DND-41 (cell line): ENCODE measurements around the gene SPC24.

ENCODE experiments used
- ATAC-seq: fragments of 200-7000 bp; cut with Tn5 transposase; 3 replicates; pipeline ENCODE4 v1.9.1; 2021; ENCODE audit warnings: low read depth; ENCODE audit not compliant: insufficient read depth
- DNase-seq: peaks from one replicate; pipeline ENCODE4 v3.0.0-alpha.2; 2020
- H2AFZ ChIP-seq: 2 replicates; pipeline ENCODE4 v1.6.0; 2012; ENCODE audit warnings: low read depth, low read length
- H3K27ac ChIP-seq: 2 replicates; pipeline ENCODE4 v1.5.1; 2012; ENCODE audit warnings: low read length, inconsistent platforms
- H3K27me3 ChIP-seq: fragments of 200-600 bp; sonication (generic); 2 replicates; pipeline ENCODE4 v1.6.0; 2012; ENCODE audit warnings: low read length, mild to moderate bottlenecking, inconsistent platforms; ENCODE audit not compliant: insufficient read depth, poor library complexity
- H3K36me3 ChIP-seq: 2 replicates; pipeline ENCODE4 v1.5.1; 2012; ENCODE audit warnings: low read length, inconsistent platforms; ENCODE audit not compliant: insufficient read depth
- H3K4me1 ChIP-seq: 2 replicates; pipeline ENCODE4 v1.5.1; 2012; ENCODE audit warnings: mild to moderate bottlenecking, low read length; ENCODE audit not compliant: insufficient read depth
- H3K4me2 ChIP-seq: 2 replicates; pipeline ENCODE4 v1.6.0; 2012; ENCODE audit warnings: mild to moderate bottlenecking, moderate library complexity, low read length, inconsistent platforms; ENCODE audit not compliant: insufficient read depth
- H3K4me3 ChIP-seq, 2 experiments: fragments of 200-600 bp in 1 of 2; shearing (Covaris generic) in 1 of 2; 2 replicates each; pipeline ENCODE4 v1.5.1; 2012 to 2016; ENCODE audit warnings: inconsistent platforms in 2 of 2, low read length in 2 of 2, mild to moderate bottlenecking in 2 of 2, low read depth in 1 of 2, moderate library complexity in 1 of 2
- H3K79me2 ChIP-seq: 2 replicates; pipeline ENCODE4 v1.6.0; 2012; ENCODE audit warnings: low read length, inconsistent platforms; ENCODE audit not compliant: insufficient read depth
- H3K9ac ChIP-seq: 2 replicates; pipeline ENCODE4 v1.6.0; 2012; ENCODE audit warnings: low read depth, mild to moderate bottlenecking, inconsistent platforms, low read length, moderate library complexity
- H3K9me3 ChIP-seq: 2 replicates; pipeline ENCODE4 v1.5.1; 2012; ENCODE audit warnings: low read length, moderate library complexity, mild to moderate bottlenecking, inconsistent platforms; ENCODE audit not compliant: insufficient read depth, severe bottlenecking
- H4K20me1 ChIP-seq: 2 replicates; pipeline ENCODE4 v1.6.0; 2012; ENCODE audit warnings: low read length; ENCODE audit not compliant: insufficient read depth
- EZH2 ChIP-seq: IDR thresholded peaks from 3 replicates; pipeline ENCODE4 v1.6.1; 2012; ENCODE audit warnings: borderline replicate concordance, low read depth, mild to moderate bottlenecking, moderate library complexity, low read length, inconsistent platforms; ENCODE audit not compliant: severe bottlenecking
- TF ChIP-seq, protein P1 (sequence below): IDR thresholded peaks from 2 replicates; pipeline ENCODE4 v1.5.1; 2012; ENCODE audit warnings: borderline replicate concordance, low read length, moderate library complexity, mild to moderate bottlenecking; ENCODE audit not compliant: poor library complexity, severe bottlenecking; ENCODE audit errors: extremely low read depth

Gene SPC24

DNA sequence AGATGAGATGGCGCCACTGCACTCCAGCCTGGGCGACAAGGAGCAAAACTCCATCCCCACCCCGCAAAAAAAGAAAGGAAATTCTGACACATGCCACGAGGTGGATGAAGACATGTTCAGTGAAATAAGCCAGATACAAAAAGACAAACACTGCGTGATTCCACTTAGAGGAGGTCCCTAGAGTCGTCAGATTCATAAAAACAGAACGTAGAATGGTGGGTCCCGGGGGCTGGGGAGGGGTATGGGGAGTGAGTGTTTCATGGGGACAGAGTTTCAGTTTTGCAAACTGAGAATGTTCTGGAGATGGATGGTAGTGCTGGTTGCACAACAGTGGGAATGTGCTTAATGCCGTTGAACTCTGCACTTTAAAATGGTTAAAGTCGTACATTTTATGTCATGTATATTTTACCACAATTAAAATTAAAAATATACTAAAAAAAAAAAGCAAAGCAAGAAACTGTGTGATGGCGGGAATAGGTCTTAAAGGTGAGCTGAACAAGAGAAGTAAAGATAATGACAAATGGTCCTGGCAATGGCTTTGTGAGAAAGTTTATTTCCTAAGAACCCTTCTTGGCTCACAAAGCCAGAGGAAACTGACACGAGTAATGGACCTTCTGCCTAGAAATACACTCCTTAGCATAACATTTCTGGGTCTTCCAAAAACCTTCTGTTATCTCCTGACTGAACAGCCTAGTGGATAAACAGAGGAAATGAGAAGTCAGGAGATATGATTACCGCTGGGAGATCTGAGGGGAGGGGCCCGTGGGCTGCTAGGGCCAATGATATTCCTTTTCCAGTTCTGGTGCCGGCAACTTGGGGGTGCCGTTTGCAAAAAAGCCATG, 4.2 kb upstream of the SPC24 start:
- no peak overlapping the region for H3K4me2 ChIP-seq
- TF ChIP-seq, protein P1, sequence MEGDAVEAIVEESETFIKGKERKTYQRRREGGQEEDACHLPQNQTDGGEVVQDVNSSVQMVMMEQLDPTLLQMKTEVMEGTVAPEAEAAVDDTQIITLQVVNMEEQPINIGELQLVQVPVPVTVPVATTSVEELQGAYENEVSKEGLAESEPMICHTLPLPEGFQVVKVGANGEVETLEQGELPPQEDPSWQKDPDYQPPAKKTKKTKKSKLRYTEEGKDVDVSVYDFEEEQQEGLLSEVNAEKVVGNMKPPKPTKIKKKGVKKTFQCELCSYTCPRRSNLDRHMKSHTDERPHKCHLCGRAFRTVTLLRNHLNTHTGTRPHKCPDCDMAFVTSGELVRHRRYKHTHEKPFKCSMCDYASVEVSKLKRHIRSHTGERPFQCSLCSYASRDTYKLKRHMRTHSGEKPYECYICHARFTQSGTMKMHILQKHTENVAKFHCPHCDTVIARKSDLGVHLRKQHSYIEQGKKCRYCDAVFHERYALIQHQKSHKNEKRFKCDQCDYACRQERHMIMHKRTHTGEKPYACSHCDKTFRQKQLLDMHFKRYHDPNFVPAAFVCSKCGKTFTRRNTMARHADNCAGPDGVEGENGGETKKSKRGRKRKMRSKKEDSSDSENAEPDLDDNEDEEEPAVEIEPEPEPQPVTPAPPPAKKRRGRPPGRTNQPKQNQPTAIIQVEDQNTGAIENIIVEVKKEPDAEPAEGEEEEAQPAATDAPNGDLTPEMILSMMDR, result no peak
- TF ChIP-seq EZH2, result no peak
- H3K36me3 ChIP-seq, result peaks cover 6% of the 10 kb centered on the region; the same call in 1 of the 2 replicates
- no peaks in the 10 kb centered on the region for H3K27me3 ChIP-seq
- DNase-seq (no peak), ATAC-seq (no peak)
- H3K4me1 ChIP-seq, result peaks cover 9% of the 10 kb centered on the region
- no peak overlapping the region for H3K27ac ChIP-seq
- no peak overlapping the region for H3K9ac ChIP-seq
- no peak overlapping the region for H3K4me3 ChIP-seq
- 0 out of 2 replicates have a peak overlapping the region, but pooled peaks have one; percentile 55 for H2AFZ ChIP-seq
- H4K20me1 ChIP-seq, result no peaks in the 10 kb centered on the region
- peaks cover 8% of the 10 kb centered on the region for H3K79me2 ChIP-seq
- no peaks in the 10 kb centered on the region for H3K9me3 ChIP-seq

DNA sequence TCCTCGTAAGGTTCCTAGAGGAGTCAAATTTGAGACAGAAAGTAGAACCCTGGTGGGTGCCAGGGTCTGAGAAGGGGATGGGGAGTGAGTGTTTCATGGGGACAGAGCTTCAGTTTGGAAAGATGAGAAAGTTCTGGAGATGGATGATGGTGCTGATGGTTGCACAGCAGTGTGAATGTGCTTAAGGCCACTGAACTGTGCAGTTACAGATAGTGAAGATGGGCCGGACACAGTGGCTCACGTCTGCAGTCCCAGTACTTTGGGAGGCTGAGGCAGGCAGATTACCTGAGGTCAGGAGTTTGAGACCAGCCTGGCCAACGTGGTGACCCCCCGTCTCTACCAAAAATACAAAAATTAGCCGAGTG, 917 bp downstream of the SPC24 start:
- ATAC-seq, result no peak
- TF ChIP-seq, protein P1, result no peak
- TF ChIP-seq EZH2, result no peak
- Histone ChIP-seq H3K4me1 (peaks cover 37% of the 10 kb centered on the region), H3K79me2 (peaks cover 54% of the 10 kb centered on the region), H3K9ac (peak overlapping the region; percentile 92), H2AFZ (no peak overlapping the region), H3K27ac (peak overlapping the region; percentile 93), H3K4me3 (peak overlapping the region; percentile 85 to 100), H4K20me1 (peaks cover 11% of the 10 kb centered on the region), H3K27me3 (no peaks in the 10 kb centered on the region), H3K4me2 (peak overlapping the region; percentile 94), H3K36me3 (peaks cover 43% of the 10 kb centered on the region), H3K9me3 (no peaks in the 10 kb centered on the region)
- DNase-seq, result no peak

DNA sequence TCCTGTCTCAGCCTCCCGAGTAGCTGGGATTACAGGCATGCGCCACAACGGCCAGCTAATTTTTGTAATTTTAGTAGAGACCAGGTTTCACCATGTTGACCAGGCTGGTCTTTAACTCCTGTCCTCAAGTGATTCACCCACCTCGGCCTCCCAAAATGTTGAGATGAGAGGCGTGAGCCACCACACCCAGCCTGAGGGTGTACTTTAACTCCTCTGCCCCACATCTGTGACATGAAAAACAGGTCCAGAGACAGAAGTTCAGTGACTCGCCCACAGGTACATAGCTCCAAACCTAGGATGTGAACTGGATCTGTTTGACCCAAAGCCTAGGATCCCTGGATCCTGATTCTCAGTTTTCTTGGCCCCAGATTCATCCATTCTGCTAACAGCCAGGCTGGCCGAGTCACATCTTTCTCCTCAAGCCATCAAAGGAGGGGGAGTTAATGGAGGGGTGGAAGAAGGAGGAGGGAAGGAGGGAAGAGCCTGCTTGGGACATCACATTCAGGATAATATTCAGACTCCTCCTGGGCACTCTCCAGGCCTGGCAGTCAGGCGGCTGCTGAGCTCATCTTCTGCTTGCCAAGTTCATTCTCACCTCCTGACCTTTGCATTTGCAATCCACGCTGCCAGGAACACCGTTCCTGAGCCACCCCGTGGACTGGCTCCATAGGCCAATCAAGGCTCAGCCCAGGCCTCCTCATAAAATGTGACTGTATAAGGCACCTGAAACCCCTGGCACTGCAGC, 3.1 kb downstream of the SPC24 start:
- peak overlapping the region in 1 of 2 experiments; percentile 4; a peak in 1 of 4 replicates for H3K4me3 ChIP-seq
- DNase-seq, result no peak
- no peak overlapping the region for H3K27ac ChIP-seq
- peaks cover 37% of the 10 kb centered on the region for H3K4me1 ChIP-seq
- peaks cover 61% of the 10 kb centered on the region for H3K36me3 ChIP-seq
- H3K9me3 ChIP-seq, result no peaks in the 10 kb centered on the region
- no peak for TF ChIP-seq EZH2
- TF ChIP-seq, protein P1, result no peak
- H2AFZ ChIP-seq, result no peak overlapping the region
- no peak overlapping the region for H3K9ac ChIP-seq
- H3K79me2 ChIP-seq, result peaks cover 70% of the 10 kb centered on the region
- no peak for ATAC-seq
- peak overlapping the region; percentile 35 for H3K4me2 ChIP-seq
- no peaks in the 10 kb centered on the region for H3K27me3 ChIP-seq
- H4K20me1 ChIP-seq, result peaks cover 21% of the 10 kb centered on the region
